ENCODE measurements around the gene KIF2C.

The KIF2C gene

DNA sequence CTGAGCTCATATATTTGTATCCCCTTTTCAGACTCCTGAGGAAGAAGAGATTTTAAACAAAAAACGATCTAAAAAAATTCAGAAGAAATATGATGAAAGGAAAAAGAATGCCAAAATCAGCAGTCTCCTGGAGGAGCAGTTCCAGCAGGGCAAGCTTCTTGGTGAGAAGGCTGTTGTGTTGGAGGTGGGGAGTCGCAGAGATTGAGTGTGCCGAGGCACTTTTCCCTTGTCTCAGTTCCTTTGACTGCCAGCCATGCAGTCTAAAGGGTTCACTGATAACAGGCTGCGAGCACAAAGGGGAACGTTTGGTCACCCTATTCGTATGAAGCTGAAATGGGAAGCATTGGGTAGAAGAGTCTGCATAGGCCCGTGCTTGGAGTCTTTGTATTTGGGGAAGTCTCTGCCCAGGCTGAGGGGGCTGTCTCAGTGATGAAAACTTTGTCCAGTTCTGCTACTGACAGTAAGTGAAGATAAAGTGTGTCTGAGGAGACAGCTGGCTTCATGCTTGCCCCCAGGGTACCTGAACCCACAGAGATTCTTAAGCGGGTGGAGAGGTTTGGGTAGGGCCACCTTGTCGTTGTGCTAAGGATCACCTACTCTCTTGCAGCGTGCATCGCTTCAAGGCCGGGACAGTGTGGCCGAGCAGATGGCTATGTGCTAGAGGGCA, 38.5 kb downstream of the KIF2C start:
- H3K4me2 ChIP-seq (ENCODE audit: insufficient read depth, low read length, poor library complexity, severe bottlenecking), result no peak overlapping the region
- no peaks in the 10 kb centered on the region for H3K27me3 ChIP-seq (ENCODE audit: control insufficient read depth in 3 of 3, insufficient read depth in 3 of 3, low read depth in 1 of 3, low read length in 3 of 3)
- no peak overlapping the region for H3K23ac ChIP-seq (ENCODE audit: low read depth, low read length, poor library complexity)
- H2BK12ac ChIP-seq (ENCODE audit: low read length), result no peak overlapping the region
- H2AFZ ChIP-seq (ENCODE audit: low read length), result no peak overlapping the region
- H2BK120ac ChIP-seq (ENCODE audit: low read depth, low read length), result no peak overlapping the region
- no peak overlapping the region for H3K27ac ChIP-seq (replicated peaks; ENCODE audit: low read length)
- H2AK5ac ChIP-seq (ENCODE audit: low read depth, low read length), result no peak overlapping the region
- no peak overlapping the region for H2BK15ac ChIP-seq (ENCODE audit: low read length)
- H3K9me3 ChIP-seq (replicated peaks in 1 of 2; ENCODE audit: control insufficient read depth in 2 of 2, insufficient read depth in 1 of 2, low read depth in 1 of 2, low read length in 2 of 2), result no peaks in the 10 kb centered on the region
- no peak overlapping the region for H3K14ac ChIP-seq (ENCODE audit: low read length)
- no peak overlapping the region for H3K4me3 ChIP-seq (ENCODE audit: low read length in 2 of 2)
- no peak overlapping the region for H2BK5ac ChIP-seq (ENCODE audit: low read length)
- peaks cover 9% of the 10 kb centered on the region for H3K79me1 ChIP-seq (ENCODE audit: low read depth, low read length)
- no peak overlapping the region for H3K4ac ChIP-seq (ENCODE audit: low read length)
- H3K4me1 ChIP-seq (ENCODE audit: control insufficient read depth in 2 of 2, insufficient read depth in 1 of 2, low read depth in 1 of 2, low read length in 2 of 2), result peaks cover 9 to 12% of the 10 kb centered on the region in 2 donors
- DNase-seq (ENCODE audit: low spot score), result no peak
- WGBS, 2 donors (ENCODE audit: extremely low coverage in 2 of 2, insufficient read length in 2 of 2, insufficient replicate concordance in 1 of 2), result no CpG with 5 or more reads among the region's 13 CpGs
- H3K18ac ChIP-seq (ENCODE audit: low read length), result no peak overlapping the region
- H4K91ac ChIP-seq (ENCODE audit: low read depth, low read length, poor library complexity), result no peak overlapping the region
- H4K8ac ChIP-seq (ENCODE audit: low read depth, low read length), result no peak overlapping the region
- peaks cover 31 to 55% of the 10 kb centered on the region in 2 donors for H3K36me3 ChIP-seq (replicated peaks in 1 of 2; ENCODE audit: control insufficient read depth in 2 of 2, insufficient read depth in 2 of 2, low read length in 2 of 2)
- H3K9ac ChIP-seq (ENCODE audit: low read depth, low read length, poor library complexity), result no peak overlapping the region

DNA sequence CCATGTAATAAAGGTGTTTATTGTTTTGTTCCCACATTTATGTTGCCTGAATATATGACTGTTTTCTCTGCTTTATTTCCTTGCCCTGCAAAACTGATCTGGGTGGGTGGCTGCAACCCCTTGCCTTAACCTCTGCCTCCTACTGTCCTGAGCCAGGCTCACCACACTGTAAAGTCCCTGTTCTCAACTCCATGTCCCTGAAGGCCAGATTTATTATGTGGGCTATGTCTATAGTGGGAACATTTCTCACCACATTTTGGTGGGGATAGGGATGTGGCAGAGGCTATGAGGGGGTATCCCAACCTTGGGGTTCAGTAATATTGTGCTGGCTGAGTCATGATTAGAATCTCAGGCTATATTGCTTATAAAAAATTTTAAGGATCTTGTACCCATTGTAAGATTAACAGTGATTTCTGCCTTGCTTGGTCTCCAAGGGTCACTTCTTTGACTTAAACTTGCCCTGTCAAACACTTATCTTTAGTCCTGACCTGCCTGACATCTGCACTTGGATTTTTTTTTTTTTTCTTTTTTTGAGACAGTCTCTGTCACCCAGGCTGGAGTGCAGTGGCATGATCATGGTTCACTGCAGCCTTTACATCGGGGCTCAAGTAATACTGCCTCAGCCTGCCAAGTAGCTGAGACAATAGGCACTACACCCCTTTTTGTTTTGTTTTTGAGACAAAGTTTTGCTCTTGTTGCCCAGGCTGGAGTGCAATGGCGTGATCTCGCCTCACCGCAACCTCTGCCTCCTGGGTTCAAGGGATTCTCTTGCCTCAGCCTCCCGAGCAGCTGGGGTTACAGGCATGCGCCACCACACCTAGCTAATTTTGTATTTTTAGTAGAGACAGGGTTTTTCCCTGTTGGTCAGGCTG, 39.3 kb downstream of the KIF2C start:
- Histone ChIP-seq H2AK5ac (ENCODE audit: low read depth, low read length) (no peak overlapping the region), H2AFZ (ENCODE audit: low read length) (no peak overlapping the region), H4K91ac (ENCODE audit: low read depth, low read length, poor library complexity) (no peak overlapping the region), H2BK5ac (ENCODE audit: low read length) (no peak overlapping the region), H3K9ac (ENCODE audit: low read depth, low read length, poor library complexity) (no peak overlapping the region), H2BK120ac (ENCODE audit: low read depth, low read length) (no peak overlapping the region), H3K4ac (ENCODE audit: low read length) (no peak overlapping the region), H3K4me3 (ENCODE audit: low read length in 2 of 2) (no peak overlapping the region), H3K23ac (ENCODE audit: low read depth, low read length, poor library complexity) (no peak overlapping the region), H3K27ac (replicated peaks; ENCODE audit: low read length) (no peak overlapping the region), H2BK12ac (ENCODE audit: low read length) (no peak overlapping the region), H3K27me3 (ENCODE audit: control insufficient read depth in 3 of 3, insufficient read depth in 3 of 3, low read depth in 1 of 3, low read length in 3 of 3) (no peaks in the 10 kb centered on the region), H4K8ac (ENCODE audit: low read depth, low read length) (no peak overlapping the region), H3K4me1 (ENCODE audit: control insufficient read depth in 2 of 2, insufficient read depth in 1 of 2, low read depth in 1 of 2, low read length in 2 of 2) (peaks cover 9 to 15% of the 10 kb centered on the region in 2 donors), H3K9me3 (replicated peaks in 1 of 2; ENCODE audit: control insufficient read depth in 2 of 2, insufficient read depth in 1 of 2, low read depth in 1 of 2, low read length in 2 of 2) (no peaks in the 10 kb centered on the region), H3K36me3 (replicated peaks in 1 of 2; ENCODE audit: control insufficient read depth in 2 of 2, insufficient read depth in 2 of 2, low read length in 2 of 2) (peaks cover 32 to 55% of the 10 kb centered on the region in 2 donors), H3K79me1 (ENCODE audit: low read depth, low read length) (peaks cover 9% of the 10 kb centered on the region), H3K14ac (ENCODE audit: low read length) (no peak overlapping the region), H3K4me2 (ENCODE audit: insufficient read depth, low read length, poor library complexity, severe bottlenecking) (no peak overlapping the region), H2BK15ac (ENCODE audit: low read length) (no peak overlapping the region), H3K18ac (ENCODE audit: low read length) (no peak overlapping the region)
- no CpG with 5 or more reads among the region's 6 CpGs for WGBS, 2 donors (ENCODE audit: extremely low coverage in 2 of 2, insufficient read length in 2 of 2, insufficient replicate concordance in 1 of 2)
- DNase-seq (ENCODE audit: low spot score), result no peak

DNA sequence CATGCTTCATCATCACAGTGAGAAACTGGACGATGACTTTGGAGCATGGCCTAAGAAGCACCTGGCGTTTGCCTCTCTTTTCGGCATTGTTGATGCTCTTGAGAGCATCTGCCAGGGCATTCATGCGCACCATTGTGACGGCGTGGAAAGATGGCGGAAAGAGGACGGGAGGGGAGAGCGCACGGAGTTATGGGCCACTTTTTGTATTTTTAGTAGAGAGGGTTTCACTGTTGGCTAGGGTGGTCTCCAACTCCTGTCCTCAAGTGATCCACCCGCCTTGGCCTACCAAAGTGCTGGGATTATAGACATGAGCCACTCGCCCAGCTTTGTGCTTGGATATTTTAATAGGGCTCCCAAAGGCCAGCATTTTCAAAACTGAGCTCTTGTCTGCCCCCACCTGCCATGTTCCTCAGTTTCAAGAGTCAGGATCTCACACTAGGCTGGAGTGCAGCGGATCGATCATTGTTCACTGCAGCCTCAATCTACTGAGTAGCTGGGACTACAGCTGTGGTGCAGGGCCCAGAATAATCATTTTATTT, 41.0 kb downstream of the KIF2C start:
- peaks cover 32 to 55% of the 10 kb centered on the region in 2 donors for H3K36me3 ChIP-seq (replicated peaks in 1 of 2; ENCODE audit: control insufficient read depth in 2 of 2, insufficient read depth in 2 of 2, low read length in 2 of 2)
- no CpG with 5 or more reads among the region's 14 CpGs for WGBS, 2 donors (ENCODE audit: extremely low coverage in 2 of 2, insufficient read length in 2 of 2, insufficient replicate concordance in 1 of 2)

DNA sequence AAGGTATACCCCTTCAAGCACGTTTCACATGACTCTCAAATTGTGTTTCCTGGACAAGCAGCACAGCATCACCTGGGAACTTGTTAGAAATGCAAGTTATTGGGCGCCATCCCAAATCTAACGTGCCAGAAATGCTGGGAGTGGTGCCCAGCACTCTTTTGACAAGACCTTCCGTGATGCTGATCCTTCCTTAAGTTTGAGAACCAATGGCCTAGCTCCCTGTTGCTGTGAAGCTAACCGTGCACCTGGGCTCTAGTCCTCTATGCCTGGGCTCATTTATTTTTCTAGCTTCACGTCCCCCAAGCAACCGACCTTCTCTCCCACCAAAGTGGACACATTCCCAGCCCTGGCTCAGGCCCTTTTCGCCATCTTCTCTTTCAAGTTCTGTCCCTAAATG, 44.1 kb downstream of the KIF2C start:
- peak overlapping the region; percentile 20 for H2AFZ ChIP-seq (ENCODE audit: low read length)
- no peak overlapping the region for H3K23ac ChIP-seq (ENCODE audit: low read depth, low read length, poor library complexity)
- H3K9me3 ChIP-seq (replicated peaks in 1 of 2; ENCODE audit: control insufficient read depth in 2 of 2, insufficient read depth in 1 of 2, low read depth in 1 of 2, low read length in 2 of 2), result no peaks in the 10 kb centered on the region
- no peak overlapping the region for H2AK5ac ChIP-seq (ENCODE audit: low read depth, low read length)
- H3K4me1 ChIP-seq (ENCODE audit: control insufficient read depth in 2 of 2, insufficient read depth in 1 of 2, low read depth in 1 of 2, low read length in 2 of 2), result peaks cover 5 to 13% of the 10 kb centered on the region in 2 donors
- peak overlapping the region; percentile 78 for H4K8ac ChIP-seq (ENCODE audit: low read depth, low read length)
- H4K91ac ChIP-seq (ENCODE audit: low read depth, low read length, poor library complexity), result no peak overlapping the region
- no peak overlapping the region for H2BK5ac ChIP-seq (ENCODE audit: low read length)
- no peak for DNase-seq (ENCODE audit: low spot score)
- peak overlapping the region; percentile 6 for H2BK120ac ChIP-seq (ENCODE audit: low read depth, low read length)
- H3K14ac ChIP-seq (ENCODE audit: low read length), result no peak overlapping the region
- peak overlapping the region; percentile 50 for H3K4me2 ChIP-seq (ENCODE audit: insufficient read depth, low read length, poor library complexity, severe bottlenecking)
- peak overlapping the region in 1 of 2 donors; percentile 11 for H3K4me3 ChIP-seq (ENCODE audit: low read length in 2 of 2)
- no peaks in the 10 kb centered on the region for H3K79me1 ChIP-seq (ENCODE audit: low read depth, low read length)
- H3K4ac ChIP-seq (ENCODE audit: low read length), result peak overlapping the region; percentile 46
- peak overlapping the region; percentile 79 for H2BK15ac ChIP-seq (ENCODE audit: low read length)
- H3K9ac ChIP-seq (ENCODE audit: low read depth, low read length, poor library complexity), result peak overlapping the region; percentile 24
- no CpG with 5 or more reads among the region's 8 CpGs for WGBS, 2 donors (ENCODE audit: extremely low coverage in 2 of 2, insufficient read length in 2 of 2, insufficient replicate concordance in 1 of 2)
- H3K27me3 ChIP-seq (ENCODE audit: control insufficient read depth in 3 of 3, insufficient read depth in 3 of 3, low read depth in 1 of 3, low read length in 3 of 3), result peaks cover 0 to 26% (median 3%) of the 10 kb centered on the region in 3 experiments
- no peak overlapping the region for H2BK12ac ChIP-seq (ENCODE audit: low read length)
- peaks cover 10 to 26% of the 10 kb centered on the region in 2 donors for H3K36me3 ChIP-seq (replicated peaks in 1 of 2; ENCODE audit: control insufficient read depth in 2 of 2, insufficient read depth in 2 of 2, low read length in 2 of 2)
- peak overlapping the region; percentile 98 for H3K18ac ChIP-seq (ENCODE audit: low read length)
- H3K27ac ChIP-seq (replicated peaks; ENCODE audit: low read length), result peak overlapping the region; percentile 35

More for the DNA sequence above, 41.0 kb downstream of the KIF2C start:
- H3K4me1 ChIP-seq (ENCODE audit: control insufficient read depth in 2 of 2, insufficient read depth in 1 of 2, low read depth in 1 of 2, low read length in 2 of 2), result peaks cover 9 to 17% of the 10 kb centered on the region in 2 donors
- H2BK120ac ChIP-seq (ENCODE audit: low read depth, low read length), result no peak overlapping the region
- H2BK12ac ChIP-seq (ENCODE audit: low read length), result no peak overlapping the region
- H2AK5ac ChIP-seq (ENCODE audit: low read depth, low read length), result no peak overlapping the region
- H3K18ac ChIP-seq (ENCODE audit: low read length), result no peak overlapping the region
- no peak overlapping the region for H4K8ac ChIP-seq (ENCODE audit: low read depth, low read length)
- no peak overlapping the region for H3K4me2 ChIP-seq (ENCODE audit: insufficient read depth, low read length, poor library complexity, severe bottlenecking)
- no peak overlapping the region for H2BK5ac ChIP-seq (ENCODE audit: low read length)
- H3K4ac ChIP-seq (ENCODE audit: low read length), result no peak overlapping the region
- H3K4me3 ChIP-seq (ENCODE audit: low read length in 2 of 2), result no peak overlapping the region
- H2BK15ac ChIP-seq (ENCODE audit: low read length), result no peak overlapping the region
- no peak overlapping the region for H3K27ac ChIP-seq (replicated peaks; ENCODE audit: low read length)
- H3K79me1 ChIP-seq (ENCODE audit: low read depth, low read length), result peaks cover 9% of the 10 kb centered on the region
- no peaks in the 10 kb centered on the region for H3K9me3 ChIP-seq (replicated peaks in 1 of 2; ENCODE audit: control insufficient read depth in 2 of 2, insufficient read depth in 1 of 2, low read depth in 1 of 2, low read length in 2 of 2)
- no peak overlapping the region for H3K23ac ChIP-seq (ENCODE audit: low read depth, low read length, poor library complexity)
- H3K14ac ChIP-seq (ENCODE audit: low read length), result no peak overlapping the region
- DNase-seq (ENCODE audit: low spot score), result no peak
- peaks cover 0 to 9% (median 0%) of the 10 kb centered on the region in 3 experiments for H3K27me3 ChIP-seq (ENCODE audit: control insufficient read depth in 3 of 3, insufficient read depth in 3 of 3, low read depth in 1 of 3, low read length in 3 of 3)
- H2AFZ ChIP-seq (ENCODE audit: low read length), result no peak overlapping the region
- no peak overlapping the region for H3K9ac ChIP-seq (ENCODE audit: low read depth, low read length, poor library complexity)
- no peak overlapping the region for H4K91ac ChIP-seq (ENCODE audit: low read depth, low read length, poor library complexity)

All from neuronal stem cell (in vitro differentiated cells).